Fibroblast of skin of back (primary cell): ENCODE results near the gene TNNI3K.

ENCODE experiments used
- DNase-seq: peaks from one replicate; pipeline ENCODE4 v3.0.0-alpha.2; 2013

Gene TNNI3K

GRCh38 chr1:74578101-74578500 lies 342.9 kb downstream of the TNNI3K start:
- DNase-seq: no peak

GRCh38 chr1:74579425-74579824 lies 344.2 kb downstream of the TNNI3K start:
- no peak for DNase-seq

- no peak for DNase-seq
Measured at GRCh38 chr1:74583397-74583796, 348.2 kb downstream of the TNNI3K start.

- DNase-seq: no peak
Measured at GRCh38 chr1:74584185-74584584, 349.0 kb downstream of the TNNI3K start.

GRCh38 chr1:74586253-74586897 lies 351.2 kb downstream of the TNNI3K start:
- DNase-seq: no peak

- DNase-seq: no peak
Measured at GRCh38 chr1:74587888-74588287, 352.7 kb downstream of the TNNI3K start.

GRCh38 chr1:74590288-74590687 lies 355.1 kb downstream of the TNNI3K start:
- DNase-seq: no peak

- DNase-seq: no peak
Measured at GRCh38 chr1:74591949-74592348, 356.8 kb downstream of the TNNI3K start.

GRCh38 chr1:74592580-74593355 lies 357.6 kb downstream of the TNNI3K start:
- no peak for DNase-seq
